ENCODE results near the gene MVB12B. TPM values are rescaled to one million over a fixed set of nuclear protein-coding genes. Genes with fewer than 3 reads are reported as not detected.

The MVB12B gene
- total and polyA plus RNA-seq, 2 of the 4 experiments (the other 2 are of a cell fraction): 2.0 to 4.0 TPM

DNA sequence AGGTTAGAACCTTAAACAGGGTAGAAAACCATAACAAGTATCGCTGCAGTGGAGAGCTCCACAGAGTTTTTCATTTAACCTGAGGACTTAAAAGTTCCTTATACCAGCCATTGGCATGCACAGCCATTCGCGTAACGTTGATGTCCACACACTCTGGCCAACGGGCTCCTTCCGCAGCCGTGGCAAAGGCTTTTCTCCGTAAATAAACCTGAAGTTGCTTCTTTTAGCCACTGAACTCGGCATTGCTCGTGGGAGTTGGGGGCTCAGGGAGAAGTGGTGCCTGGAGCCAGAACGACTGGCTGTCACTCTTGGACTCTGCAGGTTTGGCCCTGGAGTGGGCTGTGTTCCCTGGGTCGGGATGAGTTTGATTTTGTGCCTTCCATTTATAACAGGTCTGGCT, 161.2 kb downstream of the MVB12B start:
- no peaks in the 10 kb centered on the region for H3K36me3 ChIP-seq (ENCODE audit: control insufficient read depth, insufficient read depth, low read length)
- no peaks in the 10 kb centered on the region for H3K27me3 ChIP-seq (ENCODE audit: control insufficient read depth, insufficient read depth, low read length)
- no peak overlapping the region for H2BK5ac ChIP-seq (ENCODE audit: low read depth, low read length, poor library complexity, severe bottlenecking)
- H2AK9ac ChIP-seq (replicated peaks; ENCODE audit: low read depth, low read length, poor library complexity): no peak overlapping the region
- no peaks in the 10 kb centered on the region for H3K79me1 ChIP-seq (ENCODE audit: low read depth in 1 of 2, low read length in 2 of 2)
- H3K4me2 ChIP-seq (ENCODE audit: low read depth, low read length): no peak overlapping the region
- intact Hi-C loops (cut with micrococcal nuclease): no loop called here
- H2BK120ac ChIP-seq (ENCODE audit: low read depth, low read length): no peak overlapping the region
- no peak overlapping the region for H2BK15ac ChIP-seq (ENCODE audit: low read depth, low read length)
- H4K20me1 ChIP-seq (ENCODE audit: insufficient read depth, low read length): no peaks in the 10 kb centered on the region
- WGBS, 2 experiments (ENCODE audit: extremely low coverage in 2 of 2, insufficient read length in 1 of 2): 79% methylated on average over 9 of the region's 12 CpGs; no CpG with 5 or more reads in 1 of the 2 experiments
- H4K91ac ChIP-seq (ENCODE audit: insufficient read depth, low read depth, low read length): no peak overlapping the region
- H3K27ac ChIP-seq (ENCODE audit: insufficient read depth, low read length): no peak overlapping the region
- ChIA-PET CTCF (no interaction called here), POLR2A (ENCODE audit: unreplicated experiment) (no interaction called here)
- no peak overlapping the region for H3K9ac ChIP-seq (ENCODE audit: low read depth, low read length)
- no peak overlapping the region for H3K4me3 ChIP-seq (ENCODE audit: insufficient read depth, low read depth, low read length)
- H2AFZ ChIP-seq (replicated peaks; ENCODE audit: low read length, poor library complexity): no peak overlapping the region
- no peaks in the 10 kb centered on the region for H3K9me1 ChIP-seq (ENCODE audit: insufficient read depth, low read length)
- H4K5ac ChIP-seq (ENCODE audit: low read depth, low read length): no peak overlapping the region
- H3K4me1 ChIP-seq (ENCODE audit: control insufficient read depth, insufficient read depth, low read length): no peaks in the 10 kb centered on the region
- no peak overlapping the region for H2AK5ac ChIP-seq (ENCODE audit: low read depth, low read length)
- H3K18ac ChIP-seq (ENCODE audit: low read depth, low read length): no peak overlapping the region
- in situ Hi-C loops (cut with MboI; ENCODE audit: low sequenced_read_pairs): loop anchor here (25.0 kb wide), 1 partner anchor 1076 kb away; no protein-coding TSS in a partner anchor
- H3K56ac ChIP-seq (ENCODE audit: extremely low read depth, insufficient read depth, low read length): no peak overlapping the region
- DNase-seq (no peak), ATAC-seq (ENCODE audit: low read depth) (no peak)
- H3K4ac ChIP-seq (ENCODE audit: low read depth, low read length): no peak overlapping the region
- no peaks in the 10 kb centered on the region for H3K9me3 ChIP-seq (ENCODE audit: control insufficient read depth, insufficient read depth, low read length)
- dilution Hi-C loops (cut with HindIII; ENCODE audit: low sequenced_read_pairs, unreplicated experiment): no loop called here
- no peak overlapping the region for H3K23ac ChIP-seq (ENCODE audit: low read depth, low read length)
- no peak overlapping the region for H4K8ac ChIP-seq (ENCODE audit: low read depth in 2 of 2, low read length in 2 of 2)
- no peak overlapping the region for H3K14ac ChIP-seq (replicated peaks; ENCODE audit: low read depth, low read length)
- no TSS peak for BruUV-seq (replicated peaks)
- TF ChIP-seq MXI1 (IDR thresholded peaks at IDR 0.05; ENCODE audit: borderline replicate concordance, low read depth, low read length) (no peak), RCOR1 (IDR thresholded peaks at IDR 0.05; ENCODE audit: insufficient replicate concordance, low read length) (no peak), CHD1 (IDR thresholded peaks at IDR 0.05; ENCODE audit: low read depth, low read length) (no peak), MAZ (IDR thresholded peaks at IDR 0.05; ENCODE audit: borderline replicate concordance, low read depth, low read length) (no peak), SMC3 (IDR thresholded peaks at IDR 0.05; ENCODE audit: low read depth, low read length) (no peak), RAD21 (IDR thresholded peaks at IDR 0.05; ENCODE audit: low read length) (no peak), FOS (IDR thresholded peaks at IDR 0.05; ENCODE audit: low read depth, low read length) (no peak)
- TF ChIP-seq, protein P1, sequence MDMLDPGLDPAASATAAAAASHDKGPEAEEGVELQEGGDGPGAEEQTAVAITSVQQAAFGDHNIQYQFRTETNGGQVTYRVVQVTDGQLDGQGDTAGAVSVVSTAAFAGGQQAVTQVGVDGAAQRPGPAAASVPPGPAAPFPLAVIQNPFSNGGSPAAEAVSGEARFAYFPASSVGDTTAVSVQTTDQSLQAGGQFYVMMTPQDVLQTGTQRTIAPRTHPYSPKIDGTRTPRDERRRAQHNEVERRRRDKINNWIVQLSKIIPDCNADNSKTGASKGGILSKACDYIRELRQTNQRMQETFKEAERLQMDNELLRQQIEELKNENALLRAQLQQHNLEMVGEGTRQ (IDR thresholded peaks at IDR 0.05; ENCODE audit: low read depth, low read length): no peak
- TF ChIP-seq, protein P2, sequence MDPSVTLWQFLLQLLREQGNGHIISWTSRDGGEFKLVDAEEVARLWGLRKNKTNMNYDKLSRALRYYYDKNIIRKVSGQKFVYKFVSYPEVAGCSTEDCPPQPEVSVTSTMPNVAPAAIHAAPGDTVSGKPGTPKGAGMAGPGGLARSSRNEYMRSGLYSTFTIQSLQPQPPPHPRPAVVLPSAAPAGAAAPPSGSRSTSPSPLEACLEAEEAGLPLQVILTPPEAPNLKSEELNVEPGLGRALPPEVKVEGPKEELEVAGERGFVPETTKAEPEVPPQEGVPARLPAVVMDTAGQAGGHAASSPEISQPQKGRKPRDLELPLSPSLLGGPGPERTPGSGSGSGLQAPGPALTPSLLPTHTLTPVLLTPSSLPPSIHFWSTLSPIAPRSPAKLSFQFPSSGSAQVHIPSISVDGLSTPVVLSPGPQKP (IDR thresholded peaks at IDR 0.05; ENCODE audit: borderline replicate concordance, low read depth, low read length): no peak
- TF ChIP-seq, protein P3, sequence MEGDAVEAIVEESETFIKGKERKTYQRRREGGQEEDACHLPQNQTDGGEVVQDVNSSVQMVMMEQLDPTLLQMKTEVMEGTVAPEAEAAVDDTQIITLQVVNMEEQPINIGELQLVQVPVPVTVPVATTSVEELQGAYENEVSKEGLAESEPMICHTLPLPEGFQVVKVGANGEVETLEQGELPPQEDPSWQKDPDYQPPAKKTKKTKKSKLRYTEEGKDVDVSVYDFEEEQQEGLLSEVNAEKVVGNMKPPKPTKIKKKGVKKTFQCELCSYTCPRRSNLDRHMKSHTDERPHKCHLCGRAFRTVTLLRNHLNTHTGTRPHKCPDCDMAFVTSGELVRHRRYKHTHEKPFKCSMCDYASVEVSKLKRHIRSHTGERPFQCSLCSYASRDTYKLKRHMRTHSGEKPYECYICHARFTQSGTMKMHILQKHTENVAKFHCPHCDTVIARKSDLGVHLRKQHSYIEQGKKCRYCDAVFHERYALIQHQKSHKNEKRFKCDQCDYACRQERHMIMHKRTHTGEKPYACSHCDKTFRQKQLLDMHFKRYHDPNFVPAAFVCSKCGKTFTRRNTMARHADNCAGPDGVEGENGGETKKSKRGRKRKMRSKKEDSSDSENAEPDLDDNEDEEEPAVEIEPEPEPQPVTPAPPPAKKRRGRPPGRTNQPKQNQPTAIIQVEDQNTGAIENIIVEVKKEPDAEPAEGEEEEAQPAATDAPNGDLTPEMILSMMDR (conservative IDR thresholded peaks at IDR 0.05; ENCODE audit: low read depth, low read length): no peak
- no peak overlapping the region for H2BK20ac ChIP-seq (ENCODE audit: low read depth, low read length)
